HG03175 (cell line): ENCODE data around the gene ACYP2.

Experiments used
- ATAC-seq: cut with Tn5 transposase; IDR thresholded peaks from one replicate; pipeline ENCODE4 v1.9.1; 2021; ENCODE audit warnings: mild to moderate bottlenecking, moderate library complexity; ENCODE audit not compliant: unreplicated experiment

ACYP2 gene

GRCh38 chr2:54149638-54150441 lies 34.4 kb downstream of the ACYP2 start:
- ATAC-seq: no peak

DNA sequence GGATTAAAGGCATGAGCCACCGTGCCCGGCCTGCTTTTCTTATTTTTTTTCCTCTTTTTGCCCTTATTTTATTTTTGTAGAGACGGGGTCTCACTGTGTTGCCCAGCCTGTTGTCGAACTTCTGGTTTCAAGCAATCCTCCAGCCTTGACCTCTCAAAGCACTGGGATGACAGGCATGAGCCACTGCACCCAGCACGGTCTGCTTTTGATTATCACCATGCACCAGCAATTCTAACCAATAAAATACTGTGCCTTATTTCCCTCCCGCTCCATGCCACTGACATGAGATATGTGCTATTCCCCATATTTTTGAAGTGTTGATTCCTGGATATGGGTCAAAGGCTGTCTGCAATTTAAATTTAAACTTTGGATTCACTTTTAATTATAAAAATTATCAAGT lies 42.9 kb downstream of the ACYP2 start:
- no peak for ATAC-seq

GRCh38 chr2:54161660-54162424 lies 46.4 kb downstream of the ACYP2 start:
- ATAC-seq: no peak

- no peak for ATAC-seq
Measured at GRCh38 chr2:54164106-54164505, 48.7 kb downstream of the ACYP2 start.

GRCh38 chr2:54166121-54166773 lies 50.8 kb downstream of the ACYP2 start:
- ATAC-seq: no peak

GRCh38 chr2:54176577-54176976 lies 61.2 kb downstream of the ACYP2 start:
- ATAC-seq: no peak

- no peak for ATAC-seq
Measured at GRCh38 chr2:54183281-54183680, 67.9 kb downstream of the ACYP2 start.

DNA sequence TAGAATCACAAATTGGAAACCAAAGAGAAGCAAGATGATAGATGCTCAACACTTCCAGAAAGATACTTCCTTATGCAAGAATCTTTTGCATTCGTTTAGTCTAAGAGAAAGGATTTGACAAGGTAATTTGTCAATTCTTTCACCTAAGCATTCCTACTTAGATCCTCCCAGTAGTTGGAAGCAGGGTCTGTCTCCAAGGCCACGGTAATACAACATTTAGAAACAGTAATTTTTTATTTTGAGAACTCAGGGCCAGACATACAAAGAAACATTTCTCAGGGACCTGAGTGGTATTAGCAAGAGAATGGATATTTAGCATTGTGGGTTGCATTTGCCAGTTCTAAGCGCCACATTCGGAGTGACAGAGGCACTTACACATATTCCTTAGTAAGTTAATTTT lies 68.6 kb downstream of the ACYP2 start:
- ATAC-seq: no peak

DNA sequence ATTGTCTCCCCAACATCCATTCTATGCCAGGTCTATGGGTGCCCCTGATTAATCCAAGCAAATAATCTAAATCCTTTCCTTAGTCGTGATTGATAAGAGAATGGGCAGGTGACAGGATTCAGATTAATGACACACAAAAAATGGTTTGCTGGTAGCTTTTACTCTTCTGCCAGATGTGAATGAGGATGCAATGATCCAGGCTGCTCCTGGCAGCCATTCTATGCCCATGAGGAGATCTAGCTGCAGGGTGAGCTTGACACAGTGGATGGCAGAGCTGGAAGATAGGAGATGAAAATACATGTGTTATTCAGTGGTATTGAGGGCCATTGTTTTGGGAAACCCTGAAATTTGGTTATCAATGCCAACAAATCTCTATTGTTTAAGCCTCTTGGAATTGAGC lies 69.7 kb downstream of the ACYP2 start:
- ATAC-seq: no peak

GRCh38 chr2:54187331-54187730 lies 71.9 kb downstream of the ACYP2 start:
- no peak for ATAC-seq

- no peak for ATAC-seq
Measured at GRCh38 chr2:54189539-54189938, 74.1 kb downstream of the ACYP2 start.

GRCh38 chr2:54191361-54192135 lies 76.1 kb downstream of the ACYP2 start:
- ATAC-seq: no peak

GRCh38 chr2:54194761-54195750 lies 79.6 kb downstream of the ACYP2 start:
- ATAC-seq: no peak

DNA sequence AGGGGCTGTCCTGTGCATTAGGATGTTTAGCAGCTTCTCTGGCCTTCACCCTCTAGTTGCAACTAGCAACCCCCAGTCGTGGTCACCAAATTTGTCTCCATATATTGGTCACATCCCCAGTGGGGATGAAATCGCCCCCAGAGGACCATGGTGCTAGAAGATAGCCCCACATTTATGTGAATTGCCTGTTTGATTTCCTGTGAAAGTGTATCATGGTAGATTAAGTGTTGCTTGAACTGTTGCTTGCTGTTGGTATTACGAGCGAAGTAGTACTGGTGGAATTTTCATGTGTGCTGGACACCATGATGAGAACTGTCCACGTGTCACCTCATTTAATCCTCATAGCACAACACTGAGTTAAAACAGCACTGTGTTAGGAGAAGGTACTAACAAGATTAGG lies 81.2 kb downstream of the ACYP2 start:
- ATAC-seq: no peak

DNA sequence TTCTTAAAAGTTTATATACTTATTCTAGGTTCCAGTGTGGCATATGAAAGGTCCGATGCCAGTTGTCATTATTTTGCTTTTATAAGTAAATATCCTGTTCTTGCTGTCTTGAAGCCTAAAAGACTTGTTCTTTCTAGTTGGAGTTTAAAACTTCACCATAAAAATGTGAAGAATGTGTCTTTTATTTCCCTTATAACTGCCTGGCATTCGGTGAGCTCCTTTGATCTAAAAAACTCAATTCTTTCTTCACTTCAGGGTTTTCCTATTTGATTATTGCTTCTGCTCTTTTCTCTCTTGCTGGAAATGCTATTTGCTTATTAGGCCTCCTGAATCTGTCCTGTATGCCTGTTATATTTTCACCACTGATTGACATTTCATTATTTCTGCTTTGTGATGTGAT lies 89.1 kb downstream of the ACYP2 start:
- ATAC-seq: no peak

DNA sequence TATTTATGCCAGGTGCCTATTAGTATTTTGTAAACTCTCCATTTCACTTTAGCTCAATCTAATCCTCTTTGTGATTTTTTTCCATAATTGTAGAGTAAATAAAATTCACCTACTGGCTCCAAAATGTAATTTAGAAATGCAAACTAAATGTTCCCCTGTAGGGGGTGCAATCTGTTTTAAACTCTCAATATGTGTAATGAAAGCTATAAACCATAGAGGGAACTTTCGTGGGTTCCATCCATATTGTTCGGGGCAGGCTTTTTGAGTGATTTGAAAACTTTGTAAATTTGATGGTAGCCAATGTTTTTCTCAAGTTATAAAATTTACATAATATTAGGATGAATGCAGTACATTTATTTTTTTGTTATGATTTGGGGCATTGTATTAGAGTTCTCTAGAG lies 91.2 kb downstream of the ACYP2 start:
- ATAC-seq: peak; percentile 65

GRCh38 chr2:54207666-54208195 lies 92.3 kb downstream of the ACYP2 start:
- no peak for ATAC-seq

DNA sequence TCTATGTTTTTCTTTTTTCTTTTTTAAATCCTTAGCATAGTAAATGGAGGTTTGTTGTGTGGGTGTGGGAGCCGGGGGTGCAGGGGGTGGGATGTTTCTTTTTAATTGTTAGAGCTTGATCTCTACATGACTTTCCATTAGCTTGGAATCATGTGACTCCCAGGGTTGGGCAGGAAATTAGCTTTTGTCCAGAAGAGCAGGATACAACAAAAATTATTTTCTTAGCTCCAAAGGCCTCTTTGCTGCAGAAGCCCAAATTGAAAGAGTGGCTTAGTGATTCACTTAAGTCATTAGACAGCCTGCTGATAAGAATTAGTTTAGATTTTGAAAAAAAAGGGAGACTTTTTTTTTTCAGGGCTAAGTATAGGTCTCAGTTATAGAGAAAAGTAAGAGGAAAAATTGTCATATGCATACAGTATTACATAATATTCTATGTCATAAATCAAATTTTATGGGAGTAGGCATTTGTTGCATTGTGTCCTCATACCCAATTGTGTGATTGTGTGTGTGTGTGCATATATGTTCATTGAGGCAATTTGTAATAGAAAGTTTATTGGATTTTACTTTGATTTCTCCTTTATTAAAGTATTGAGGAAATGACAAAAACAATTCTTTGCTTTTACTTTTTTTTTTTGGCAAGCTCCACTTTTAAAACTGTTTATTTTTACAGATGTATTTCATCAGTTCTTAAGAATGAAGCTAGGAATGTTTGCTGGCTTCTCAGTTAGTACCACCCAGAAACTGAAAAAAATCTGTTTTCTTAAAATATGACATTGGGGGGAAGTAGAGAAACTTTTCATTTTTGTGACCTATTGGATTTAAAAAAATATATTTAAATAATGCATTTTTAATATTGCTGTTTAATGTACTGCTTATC lies 93.2 kb downstream of the ACYP2 start:
- ATAC-seq: no peak

- ATAC-seq: no peak
Measured at GRCh38 chr2:54209379-54209778, 94.0 kb downstream of the ACYP2 start.
